NB4 (cell line): ENCODE results near the gene WDR62.

ENCODE experiments used
- MAX ChIP-seq: IDR thresholded peaks from 2 replicates; pipeline ENCODE4 v1.6.1; 2011; ENCODE audit warnings: low read depth, low read length
- MYC ChIP-seq: IDR thresholded peaks from 2 replicates; pipeline ENCODE4 v1.6.1; 2011; ENCODE audit warnings: low read depth, low read length
- TF ChIP-seq, protein P1 (sequence below): IDR thresholded peaks from one replicate; pipeline ENCODE4 v1.5.1; 2012; ENCODE audit warnings: low read depth, low read length

DNA sequence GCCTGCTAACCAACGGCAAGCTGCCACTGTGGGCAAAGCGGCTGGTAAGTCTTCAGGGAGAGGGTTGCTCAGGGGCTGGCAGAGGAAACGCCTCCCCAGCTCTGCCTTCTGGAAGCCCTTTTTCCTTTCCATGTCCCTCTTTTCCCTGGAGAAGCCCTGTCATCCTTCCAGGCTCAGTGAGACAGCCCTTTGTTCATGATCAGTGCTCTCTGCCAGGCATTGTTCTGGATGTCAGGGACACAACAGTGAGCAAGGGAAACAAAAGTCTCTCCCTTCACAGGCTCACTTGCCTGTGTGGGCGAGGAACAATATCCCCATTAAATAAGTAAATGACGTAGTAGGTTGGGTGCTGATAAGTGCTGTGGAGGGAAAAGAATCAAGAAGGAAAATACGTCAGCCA is 42.3 kb downstream of the WDR62 start:
- TF ChIP-seq, protein P1, sequence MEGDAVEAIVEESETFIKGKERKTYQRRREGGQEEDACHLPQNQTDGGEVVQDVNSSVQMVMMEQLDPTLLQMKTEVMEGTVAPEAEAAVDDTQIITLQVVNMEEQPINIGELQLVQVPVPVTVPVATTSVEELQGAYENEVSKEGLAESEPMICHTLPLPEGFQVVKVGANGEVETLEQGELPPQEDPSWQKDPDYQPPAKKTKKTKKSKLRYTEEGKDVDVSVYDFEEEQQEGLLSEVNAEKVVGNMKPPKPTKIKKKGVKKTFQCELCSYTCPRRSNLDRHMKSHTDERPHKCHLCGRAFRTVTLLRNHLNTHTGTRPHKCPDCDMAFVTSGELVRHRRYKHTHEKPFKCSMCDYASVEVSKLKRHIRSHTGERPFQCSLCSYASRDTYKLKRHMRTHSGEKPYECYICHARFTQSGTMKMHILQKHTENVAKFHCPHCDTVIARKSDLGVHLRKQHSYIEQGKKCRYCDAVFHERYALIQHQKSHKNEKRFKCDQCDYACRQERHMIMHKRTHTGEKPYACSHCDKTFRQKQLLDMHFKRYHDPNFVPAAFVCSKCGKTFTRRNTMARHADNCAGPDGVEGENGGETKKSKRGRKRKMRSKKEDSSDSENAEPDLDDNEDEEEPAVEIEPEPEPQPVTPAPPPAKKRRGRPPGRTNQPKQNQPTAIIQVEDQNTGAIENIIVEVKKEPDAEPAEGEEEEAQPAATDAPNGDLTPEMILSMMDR = no peak
- TF ChIP-seq MAX (no peak), MYC (no peak)
